GM23338 (cell line): Measurements from ENCODE around the gene TRUB2. TPM values are rescaled to one million over a fixed set of nuclear protein-coding genes. Genes with fewer than 3 reads are reported as not detected.

ENCODE experiments used
- ATAC-seq: fragments of 200-7000 bp; cut with Tn5 transposase; 3 replicates; pipeline ENCODE4 v1.9.1; 2020
- DNase-seq: peaks from one replicate; pipeline ENCODE4 v3.0.0-alpha.2; 2015; ENCODE audit warnings: low spot score
- H2AFZ ChIP-seq: fragments of 200-600 bp; sonication (generic); 2 replicates; pipeline ENCODE4 v1.8.0; 2016; ENCODE audit warnings: antibody characterized with exemption, mild to moderate bottlenecking, moderate library complexity
- H3F3A ChIP-seq: fragments of 200-600 bp; sonication (generic); replicated peaks from 2 replicates; pipeline ENCODE4 v1.8.0; 2017; ENCODE audit warnings: antibody characterized with exemption, mixed run types, low read depth
- H3K27ac ChIP-seq: fragments of 200-600 bp; sonication (generic); 2 replicates; pipeline ENCODE4 v1.6.1; 2016; ENCODE audit warnings: low read depth
- H3K27me3 ChIP-seq: fragments of 200-600 bp; sonication (generic); 2 replicates; pipeline ENCODE4 v1.8.0; 2016; ENCODE audit warnings: mild to moderate bottlenecking, mixed run types, moderate library complexity; ENCODE audit not compliant: insufficient read depth
- H3K36me3 ChIP-seq: fragments of 200-600 bp; sonication (generic); 2 replicates; pipeline ENCODE4 v1.8.0; 2016; ENCODE audit warnings: mild to moderate bottlenecking; ENCODE audit not compliant: insufficient read depth
- H3K4me1 ChIP-seq: fragments of 200-600 bp; sonication (generic); 2 replicates; pipeline ENCODE4 v1.8.0; 2016; ENCODE audit warnings: mild to moderate bottlenecking, moderate library complexity; ENCODE audit not compliant: insufficient read depth
- H3K4me2 ChIP-seq: fragments of 200-600 bp; sonication (generic); 2 replicates; pipeline ENCODE4 v1.7.1; 2017; ENCODE audit warnings: mixed run types
- H3K4me3 ChIP-seq: fragments of 200-600 bp; sonication (generic); 2 replicates; pipeline ENCODE4 v1.6.1; 2016; ENCODE audit warnings: mixed run types
- H3K79me2 ChIP-seq: fragments of 200-600 bp; sonication (generic); replicated peaks from 2 replicates; pipeline ENCODE4 v1.8.0; 2017; ENCODE audit warnings: mild to moderate bottlenecking; ENCODE audit not compliant: insufficient read depth
- H3K9me2 ChIP-seq: fragments of 200-600 bp; sonication (generic); 2 replicates; pipeline ENCODE4 v1.8.0; 2017; ENCODE audit not compliant: insufficient read depth
- H4K20me1 ChIP-seq: fragments of 200-600 bp; sonication (generic); replicated peaks from 2 replicates; pipeline ENCODE4 v1.8.0; 2017; ENCODE audit warnings: mild to moderate bottlenecking; ENCODE audit not compliant: insufficient read depth
- H3K27ac Mint-ChIP-seq: 2 replicates; pipeline ENCODE4 v1.8.0; 2020; ENCODE audit warnings: inconsistent platforms, mild to moderate bottlenecking, moderate library complexity, mixed read lengths
- H3K27me3 Mint-ChIP-seq: 3 replicates; pipeline ENCODE4 v1.8.0; 2022; ENCODE audit warnings: low read depth, mild to moderate bottlenecking, moderate library complexity, mixed read lengths, inconsistent platforms; ENCODE audit not compliant: insufficient read depth, poor library complexity
- H3K36me3 Mint-ChIP-seq: 3 replicates; pipeline ENCODE4 v1.8.0; 2021; ENCODE audit warnings: low read depth, mild to moderate bottlenecking, inconsistent platforms, moderate library complexity, mixed read lengths
- H3K4me1 Mint-ChIP-seq: 3 replicates; pipeline ENCODE4 v1.8.0; 2020; ENCODE audit warnings: mild to moderate bottlenecking, inconsistent platforms, mixed read lengths
- H3K4me3 Mint-ChIP-seq: 3 replicates; pipeline ENCODE4 v1.8.0; 2021; ENCODE audit warnings: moderate library complexity, mild to moderate bottlenecking, inconsistent platforms, mixed read lengths
- H3K9me3 Mint-ChIP-seq: 3 replicates; pipeline ENCODE4 v1.8.0; 2020; ENCODE audit warnings: moderate library complexity, mild to moderate bottlenecking, inconsistent platforms, mixed read lengths
- CREB1 ChIP-seq: fragments of 250-450 bp; sonication (Bioruptor Pico); IDR thresholded peaks from 2 replicates; pipeline ENCODE4 v1.5.0; 2020; ENCODE audit warnings: low read depth, mild to moderate bottlenecking, moderate library complexity
- CTCF ChIP-seq, 2 experiments: fragments of 200-600 bp in 1 of 2; sonication (generic) in 1 of 2; conservative IDR thresholded peaks; 2 replicates each; pipeline versions ENCODE4 v1.5.1 to v1.6.1; 2016 to 2017; ENCODE audit warnings: antibody characterized with exemption in 2 of 2, low read depth in 2 of 2, mild to moderate bottlenecking in 2 of 2, moderate library complexity in 1 of 2
- ETS1 ChIP-seq: IDR thresholded peaks from 2 replicates; pipeline ENCODE4 v1.6.1; 2016; ENCODE audit warnings: antibody characterized with exemption
- EZH2 ChIP-seq: fragments of 200-600 bp; sonication (generic); IDR thresholded peaks from one replicate; pipeline ENCODE4 v1.8.0; 2017; ENCODE audit warnings: antibody characterized with exemption, mild to moderate bottlenecking, low read depth; ENCODE audit not compliant: unreplicated experiment
- EZH2phosphoT487 ChIP-seq: fragments of 200-600 bp; sonication (generic); IDR thresholded peaks from one replicate; pipeline ENCODE4 v1.8.1; 2018; ENCODE audit warnings: antibody characterized with exemption; ENCODE audit not compliant: unreplicated experiment
- JUNB ChIP-seq: IDR thresholded peaks from one replicate; pipeline ENCODE4 v1.6.1; 2016; ENCODE audit warnings: antibody characterized with exemption; ENCODE audit not compliant: unreplicated experiment
- NANOG ChIP-seq: IDR thresholded peaks from 2 replicates; pipeline ENCODE4 v1.6.1; 2016; ENCODE audit warnings: antibody characterized with exemption, borderline replicate concordance
- POLR2AphosphoS5 ChIP-seq: IDR thresholded peaks from 2 replicates; pipeline ENCODE4 v1.6.1; 2016; ENCODE audit warnings: antibody characterized with exemption, low read depth
- STAT1 ChIP-seq: IDR thresholded peaks from one replicate; pipeline ENCODE4 v1.6.1; 2016; ENCODE audit warnings: antibody characterized with exemption; ENCODE audit not compliant: unreplicated experiment
- ZNF114 ChIP-seq: fragments of 250-450 bp; sonication (Bioruptor Pico); IDR thresholded peaks from 2 replicates; pipeline ENCODE4 v1.5.0; 2020; ENCODE audit warnings: mild to moderate bottlenecking, moderate library complexity
- ZNF331 ChIP-seq: fragments of 250-450 bp; sonication (Bioruptor Pico); IDR thresholded peaks from 2 replicates; pipeline ENCODE4 v1.5.0; 2020; ENCODE audit warnings: low read depth, mild to moderate bottlenecking, moderate library complexity
- polyA plus RNA-seq: library from polyadenylated mRNA; unstranded; fragments of >200 nt; fragmentation: Nextera tagmentation; extraction: Ambion mirVana; gene quantifications from 2 replicates; pipeline ENCODE4 v1.2.1, GENCODE V29; 2016
- total RNA-seq: library from RNA; depleted of rRNA; stranded (reverse); fragments of >200 nt; shearing (Covaris generic); gene quantifications from 2 replicates; pipeline ENCODE4 v1.2.3, GENCODE V29; 2014
- TF ChIP-seq, protein P1 (sequence below): fragments of 250-450 bp; sonication (Bioruptor Pico); IDR thresholded peaks from 2 replicates; pipeline ENCODE4 v1.5.0; 2020; ENCODE audit warnings: mild to moderate bottlenecking, moderate library complexity
- TF ChIP-seq, protein P2 (sequence below): IDR thresholded peaks from one replicate; pipeline ENCODE4 v1.6.1; 2018; ENCODE audit warnings: antibody characterized with exemption; ENCODE audit not compliant: unreplicated experiment

The TRUB2 gene
- total and polyA plus RNA-seq, 2 experiments from 2014 or later: 15.4 to 31.4 TPM

DNA sequence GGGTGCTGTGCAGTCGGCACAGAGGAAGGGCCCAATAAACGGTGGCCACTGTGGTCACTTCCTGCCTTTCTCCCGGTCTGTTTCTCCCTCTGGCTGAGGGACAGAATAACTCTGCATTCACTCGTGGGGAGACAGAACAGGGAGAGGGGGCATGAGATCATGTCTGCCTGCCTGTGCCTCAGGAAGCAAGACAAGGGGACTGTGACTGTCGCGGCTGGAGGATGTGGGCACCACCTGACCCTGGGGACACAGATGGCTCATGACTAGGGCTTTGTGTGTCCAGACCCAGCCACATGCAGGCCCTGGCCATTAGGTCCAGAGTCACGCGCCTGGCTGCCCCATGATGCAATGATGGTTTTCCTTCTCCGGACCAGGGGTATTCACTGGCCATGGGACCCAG lies 5.8 kb downstream of the TRUB2 start:
- Mint-ChIP-seq H3K9me3 (no peaks in the 10 kb centered on the region), H3K27me3 (peaks cover 10% of the 10 kb centered on the region), H3K27ac (no peak overlapping the region), H3K36me3 (peaks cover 42% of the 10 kb centered on the region), H3K4me1 (no peaks in the 10 kb centered on the region; the same call in 2 of the 3 replicates), H3K4me3 (no peak overlapping the region)
- no peak for DNase-seq
- no peak for ATAC-seq
- Histone ChIP-seq H3K4me3 (no peak overlapping the region), H3K4me1 (no peaks in the 10 kb centered on the region; the same call in 1 of the 2 replicates), H3K36me3 (peaks cover 5% of the 10 kb centered on the region), H3K27me3 (no peaks in the 10 kb centered on the region), H3K4me2 (no peak overlapping the region), H3F3A (no peaks in the 10 kb centered on the region; the same call in 1 of the 2 replicates), H3K27ac (no peak overlapping the region), H2AFZ (no peak overlapping the region), H3K9me2 (no peaks in the 10 kb centered on the region), H4K20me1 (no peaks in the 10 kb centered on the region; the same call in none of the 2 replicates), H3K79me2 (peaks cover 4% of the 10 kb centered on the region)
- TF ChIP-seq EZH2: no peak
- no peak for TF ChIP-seq ZNF114 (CRISPR knock-in tag)
- TF ChIP-seq CTCF (conservative IDR thresholded peaks at IDR 0.05; ENCODE audit: low read depth in 2 of 2): no peak
- TF ChIP-seq, protein P1, sequence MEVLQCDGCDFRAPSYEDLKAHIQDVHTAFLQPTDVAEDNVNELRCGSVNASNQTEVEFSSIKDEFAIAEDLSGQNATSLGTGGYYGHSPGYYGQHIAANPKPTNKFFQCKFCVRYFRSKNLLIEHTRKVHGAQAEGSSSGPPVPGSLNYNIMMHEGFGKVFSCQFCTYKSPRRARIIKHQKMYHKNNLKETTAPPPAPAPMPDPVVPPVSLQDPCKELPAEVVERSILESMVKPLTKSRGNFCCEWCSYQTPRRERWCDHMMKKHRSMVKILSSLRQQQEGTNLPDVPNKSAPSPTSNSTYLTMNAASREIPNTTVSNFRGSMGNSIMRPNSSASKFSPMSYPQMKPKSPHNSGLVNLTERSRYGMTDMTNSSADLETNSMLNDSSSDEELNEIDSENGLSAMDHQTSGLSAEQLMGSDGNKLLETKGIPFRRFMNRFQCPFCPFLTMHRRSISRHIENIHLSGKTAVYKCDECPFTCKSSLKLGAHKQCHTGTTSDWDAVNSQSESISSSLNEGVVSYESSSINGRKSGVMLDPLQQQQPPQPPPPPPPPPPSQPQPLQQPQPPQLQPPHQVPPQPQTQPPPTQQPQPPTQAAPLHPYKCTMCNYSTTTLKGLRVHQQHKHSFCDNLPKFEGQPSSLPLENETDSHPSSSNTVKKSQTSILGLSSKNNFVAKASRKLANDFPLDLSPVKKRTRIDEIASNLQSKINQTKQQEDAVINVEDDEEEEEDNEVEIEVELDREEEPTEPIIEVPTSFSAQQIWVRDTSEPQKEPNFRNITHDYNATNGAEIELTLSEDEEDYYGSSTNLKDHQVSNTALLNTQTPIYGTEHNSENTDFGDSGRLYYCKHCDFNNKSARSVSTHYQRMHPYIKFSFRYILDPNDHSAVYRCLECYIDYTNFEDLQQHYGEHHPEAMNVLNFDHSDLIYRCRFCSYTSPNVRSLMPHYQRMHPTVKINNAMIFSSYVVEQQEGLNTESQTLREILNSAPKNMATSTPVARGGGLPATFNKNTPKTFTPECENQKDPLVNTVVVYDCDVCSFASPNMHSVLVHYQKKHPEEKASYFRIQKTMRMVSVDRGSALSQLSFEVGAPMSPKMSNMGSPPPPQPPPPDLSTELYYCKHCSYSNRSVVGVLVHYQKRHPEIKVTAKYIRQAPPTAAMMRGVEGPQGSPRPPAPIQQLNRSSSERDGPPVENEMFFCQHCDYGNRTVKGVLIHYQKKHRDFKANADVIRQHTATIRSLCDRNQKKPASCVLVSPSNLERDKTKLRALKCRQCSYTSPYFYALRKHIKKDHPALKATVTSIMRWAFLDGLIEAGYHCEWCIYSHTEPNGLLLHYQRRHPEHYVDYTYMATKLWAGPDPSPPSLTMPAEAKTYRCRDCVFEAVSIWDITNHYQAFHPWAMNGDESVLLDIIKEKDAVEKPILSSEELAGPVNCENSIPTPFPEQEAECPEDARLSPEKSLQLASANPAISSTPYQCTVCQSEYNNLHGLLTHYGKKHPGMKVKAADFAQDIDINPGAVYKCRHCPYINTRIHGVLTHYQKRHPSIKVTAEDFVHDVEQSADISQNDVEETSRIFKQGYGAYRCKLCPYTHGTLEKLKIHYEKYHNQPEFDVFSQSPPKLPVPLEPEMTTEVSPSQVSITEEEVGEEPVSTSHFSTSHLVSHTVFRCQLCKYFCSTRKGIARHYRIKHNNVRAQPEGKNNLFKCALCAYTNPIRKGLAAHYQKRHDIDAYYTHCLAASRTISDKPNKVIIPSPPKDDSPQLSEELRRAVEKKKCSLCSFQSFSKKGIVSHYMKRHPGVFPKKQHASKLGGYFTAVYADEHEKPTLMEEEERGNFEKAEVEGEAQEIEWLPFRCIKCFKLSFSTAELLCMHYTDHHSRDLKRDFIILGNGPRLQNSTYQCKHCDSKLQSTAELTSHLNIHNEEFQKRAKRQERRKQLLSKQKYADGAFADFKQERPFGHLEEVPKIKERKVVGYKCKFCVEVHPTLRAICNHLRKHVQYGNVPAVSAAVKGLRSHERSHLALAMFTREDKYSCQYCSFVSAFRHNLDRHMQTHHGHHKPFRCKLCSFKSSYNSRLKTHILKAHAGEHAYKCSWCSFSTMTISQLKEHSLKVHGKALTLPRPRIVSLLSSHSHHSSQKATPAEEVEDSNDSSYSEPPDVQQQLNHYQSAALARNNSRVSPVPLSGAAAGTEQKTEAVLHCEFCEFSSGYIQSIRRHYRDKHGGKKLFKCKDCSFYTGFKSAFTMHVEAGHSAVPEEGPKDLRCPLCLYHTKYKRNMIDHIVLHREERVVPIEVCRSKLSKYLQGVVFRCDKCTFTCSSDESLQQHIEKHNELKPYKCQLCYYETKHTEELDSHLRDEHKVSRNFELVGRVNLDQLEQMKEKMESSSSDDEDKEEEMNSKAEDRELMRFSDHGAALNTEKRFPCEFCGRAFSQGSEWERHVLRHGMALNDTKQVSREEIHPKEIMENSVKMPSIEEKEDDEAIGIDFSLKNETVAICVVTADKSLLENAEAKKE (CRISPR knock-in tag): no peak
- no peak for TF ChIP-seq ZNF331 (CRISPR knock-in tag)
- TF ChIP-seq, protein P2, sequence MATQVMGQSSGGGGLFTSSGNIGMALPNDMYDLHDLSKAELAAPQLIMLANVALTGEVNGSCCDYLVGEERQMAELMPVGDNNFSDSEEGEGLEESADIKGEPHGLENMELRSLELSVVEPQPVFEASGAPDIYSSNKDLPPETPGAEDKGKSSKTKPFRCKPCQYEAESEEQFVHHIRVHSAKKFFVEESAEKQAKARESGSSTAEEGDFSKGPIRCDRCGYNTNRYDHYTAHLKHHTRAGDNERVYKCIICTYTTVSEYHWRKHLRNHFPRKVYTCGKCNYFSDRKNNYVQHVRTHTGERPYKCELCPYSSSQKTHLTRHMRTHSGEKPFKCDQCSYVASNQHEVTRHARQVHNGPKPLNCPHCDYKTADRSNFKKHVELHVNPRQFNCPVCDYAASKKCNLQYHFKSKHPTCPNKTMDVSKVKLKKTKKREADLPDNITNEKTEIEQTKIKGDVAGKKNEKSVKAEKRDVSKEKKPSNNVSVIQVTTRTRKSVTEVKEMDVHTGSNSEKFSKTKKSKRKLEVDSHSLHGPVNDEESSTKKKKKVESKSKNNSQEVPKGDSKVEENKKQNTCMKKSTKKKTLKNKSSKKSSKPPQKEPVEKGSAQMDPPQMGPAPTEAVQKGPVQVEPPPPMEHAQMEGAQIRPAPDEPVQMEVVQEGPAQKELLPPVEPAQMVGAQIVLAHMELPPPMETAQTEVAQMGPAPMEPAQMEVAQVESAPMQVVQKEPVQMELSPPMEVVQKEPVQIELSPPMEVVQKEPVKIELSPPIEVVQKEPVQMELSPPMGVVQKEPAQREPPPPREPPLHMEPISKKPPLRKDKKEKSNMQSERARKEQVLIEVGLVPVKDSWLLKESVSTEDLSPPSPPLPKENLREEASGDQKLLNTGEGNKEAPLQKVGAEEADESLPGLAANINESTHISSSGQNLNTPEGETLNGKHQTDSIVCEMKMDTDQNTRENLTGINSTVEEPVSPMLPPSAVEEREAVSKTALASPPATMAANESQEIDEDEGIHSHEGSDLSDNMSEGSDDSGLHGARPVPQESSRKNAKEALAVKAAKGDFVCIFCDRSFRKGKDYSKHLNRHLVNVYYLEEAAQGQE: no peak
- no peak for TF ChIP-seq ETS1
- no peak for TF ChIP-seq STAT1
- TF ChIP-seq POLR2AphosphoS5: no peak
- TF ChIP-seq EZH2phosphoT487: no peak
- TF ChIP-seq NANOG: no peak
- TF ChIP-seq JUNB: no peak
- TF ChIP-seq CREB1 (CRISPR knock-in tag): no peak
